HG02870 (cell line): ENCODE measurements around the gene UMOD.
"Not testable (repeated sequence)": the region's sequence is repeated elsewhere in the genome, so short reads cannot be mapped to it uniquely, and the experiment has no call there.

Source experiments
- ATAC-seq: cut with Tn5 transposase; IDR thresholded peaks from one replicate; pipeline ENCODE4 v1.9.1; 2021; ENCODE audit warnings: mild to moderate bottlenecking, moderate library complexity; ENCODE audit not compliant: unreplicated experiment

The UMOD gene

GRCh38 chr16:20323591-20324117 is 28.9 kb downstream of the UMOD start:
- ATAC-seq = no peak

DNA sequence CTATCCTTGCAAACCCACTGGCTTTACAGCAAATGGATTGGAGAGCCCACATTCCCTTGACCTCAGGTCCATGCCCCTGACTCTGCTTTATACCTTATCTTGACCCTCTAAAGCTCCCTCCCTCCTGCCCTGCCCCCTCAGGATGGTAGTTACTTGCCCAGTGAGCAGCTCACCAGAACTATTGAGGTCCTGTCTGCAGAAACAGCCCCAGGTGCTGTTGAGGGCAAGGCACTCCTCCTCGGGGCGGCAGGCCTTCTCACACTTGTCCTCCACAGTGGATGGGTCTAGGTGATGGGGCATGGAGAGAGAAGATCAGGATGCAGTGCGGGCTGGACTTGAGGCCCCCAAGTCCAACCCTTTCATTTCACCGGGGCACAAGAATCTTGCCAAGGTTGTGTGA is 29.8 kb downstream of the UMOD start:
- no peak for ATAC-seq

GRCh38 chr16:20321671-20322070 is 30.8 kb downstream of the UMOD start:
- ATAC-seq = no peak

DNA sequence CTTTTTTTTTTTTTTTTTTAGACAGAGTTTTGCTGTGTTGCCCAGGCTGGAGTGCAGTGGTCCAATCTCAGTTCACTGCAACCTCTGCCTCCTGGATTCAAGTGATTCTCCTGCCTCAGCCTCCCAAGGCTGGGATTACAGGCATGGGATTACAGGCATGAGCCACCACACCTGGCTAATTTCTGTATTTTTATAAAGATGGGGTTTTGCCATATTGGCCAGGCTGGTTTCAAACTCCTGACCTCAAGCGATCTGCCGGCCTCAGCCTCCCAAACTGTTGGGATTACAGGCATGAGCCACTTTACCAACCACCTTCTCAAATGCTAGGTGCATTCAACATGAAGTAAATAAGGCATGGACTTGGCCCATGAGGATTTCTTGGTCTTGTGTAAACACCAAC is 31.5 kb downstream of the UMOD start:
- ATAC-seq = not testable (repeated sequence)

DNA sequence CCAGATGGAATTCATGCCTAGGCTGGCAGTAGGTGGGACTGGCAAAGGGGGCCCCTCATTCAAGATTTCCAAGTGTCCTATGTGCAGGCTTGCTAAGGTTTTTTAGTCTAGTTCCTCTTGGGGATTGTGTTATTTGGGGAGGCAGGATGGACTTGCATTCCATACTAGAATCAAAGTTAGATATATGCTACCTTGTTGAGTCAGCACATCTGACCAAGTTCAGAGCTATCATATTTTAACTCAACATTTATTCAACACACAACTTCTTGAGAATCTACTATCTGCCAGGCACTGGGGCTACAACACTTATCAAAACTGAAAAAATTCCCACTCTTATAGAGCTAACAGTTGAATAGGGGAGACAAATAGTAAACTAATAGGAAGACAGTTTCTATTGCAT is 31.9 kb downstream of the UMOD start:
- ATAC-seq = no peak

GRCh38 chr16:20320178-20320577 is 32.3 kb downstream of the UMOD start:
- no peak for ATAC-seq

DNA sequence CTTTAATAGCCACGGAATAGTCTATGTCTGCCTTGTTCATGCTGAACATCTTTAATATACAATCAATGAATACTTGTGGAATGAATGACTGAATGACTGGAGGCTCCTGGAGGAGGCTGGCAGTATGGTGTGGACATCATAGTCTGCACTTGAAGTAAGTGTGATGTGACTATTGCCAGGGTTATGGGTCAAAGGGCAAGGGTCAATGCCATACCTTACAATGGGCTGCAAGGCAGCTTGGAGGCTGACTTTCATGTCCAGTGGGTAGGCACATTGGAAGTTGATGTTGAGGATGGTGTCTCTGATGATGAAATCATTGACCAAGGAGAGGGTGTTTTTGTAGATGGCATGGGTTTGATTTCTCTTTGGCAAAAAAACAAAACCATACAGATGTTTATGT is 33.1 kb downstream of the UMOD start:
- no peak for ATAC-seq

DNA sequence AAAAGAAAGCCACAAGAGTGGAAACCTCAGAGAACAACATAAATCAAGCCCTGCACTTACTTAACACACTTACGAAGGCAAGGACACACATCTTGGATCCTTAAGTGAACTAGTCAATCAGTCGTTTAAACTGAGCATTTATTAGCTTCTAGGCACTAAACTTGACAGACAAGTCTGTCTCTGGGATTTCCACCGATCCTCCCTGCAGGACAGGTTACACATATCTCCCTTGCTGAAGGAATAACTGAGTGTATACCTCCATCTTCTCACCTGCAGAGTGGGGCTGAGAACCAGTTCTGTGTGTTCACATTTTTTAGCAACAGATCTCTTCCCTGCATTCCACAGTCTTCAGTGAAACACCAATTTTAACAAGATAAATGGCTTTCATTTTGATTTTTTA is 34.1 kb downstream of the UMOD start:
- ATAC-seq = no peak

GRCh38 chr16:20318006-20318405 is 34.5 kb downstream of the UMOD start:
- no peak for ATAC-seq

GRCh38 chr16:20317117-20317516 is 35.4 kb downstream of the UMOD start:
- ATAC-seq = no peak

DNA sequence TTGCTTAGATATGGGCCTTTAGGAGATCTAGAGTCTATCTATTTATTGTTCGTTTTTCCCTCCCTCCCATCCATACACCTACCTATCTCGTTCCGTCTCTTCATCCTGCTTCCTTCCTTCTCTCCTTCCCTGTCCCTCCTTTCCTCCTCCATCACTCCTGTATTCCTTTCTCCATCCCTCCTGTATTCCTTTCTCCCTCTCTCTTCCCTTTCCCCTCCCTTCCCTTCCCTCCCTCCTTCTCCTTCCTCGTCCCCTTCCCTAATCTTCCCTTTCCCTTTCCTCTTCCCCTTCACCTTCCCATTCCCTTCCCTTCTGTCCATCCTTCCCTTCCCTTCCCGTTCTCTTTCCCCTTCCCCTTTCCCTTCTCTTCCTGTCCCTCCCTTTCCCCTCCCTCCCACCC is 35.8 kb downstream of the UMOD start:
- ATAC-seq = no peak

DNA sequence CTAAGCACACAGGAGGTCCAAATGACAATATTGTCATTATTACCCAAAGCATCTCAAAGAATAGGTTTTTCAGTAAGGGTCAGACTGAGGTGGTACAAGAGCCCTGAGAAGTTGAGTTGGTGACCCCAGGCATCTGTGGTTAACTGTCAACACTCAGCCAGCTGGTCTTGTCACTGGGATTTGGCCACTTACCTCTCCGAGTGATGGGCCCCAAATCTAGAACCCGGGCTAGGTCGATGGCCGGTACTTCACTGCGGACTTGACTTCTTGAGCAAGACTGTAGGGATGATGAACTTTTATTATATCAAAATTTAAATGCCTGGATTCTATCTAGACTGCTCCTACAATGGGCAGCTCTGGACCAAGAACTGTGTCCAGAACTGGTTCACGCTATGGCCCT is 36.8 kb downstream of the UMOD start:
- no peak for ATAC-seq

DNA sequence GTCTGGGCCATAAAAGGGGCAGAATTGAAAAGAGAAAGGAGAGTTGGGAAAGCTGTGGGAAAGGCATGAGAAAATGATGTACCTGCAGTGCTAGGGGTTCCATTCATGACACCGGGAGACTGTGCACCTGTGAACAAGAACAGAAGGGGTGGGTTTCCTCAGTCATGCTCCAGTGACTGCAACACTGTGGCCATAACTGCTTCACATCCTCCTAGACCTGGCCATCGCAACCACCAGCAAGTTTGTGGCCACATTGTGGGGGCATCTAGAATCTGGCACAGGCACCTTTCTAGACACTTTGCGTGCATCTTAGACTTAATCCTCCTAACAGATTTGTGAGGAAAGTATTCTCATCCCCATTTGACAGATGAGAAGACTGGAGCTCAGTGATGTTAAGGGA is 37.9 kb downstream of the UMOD start:
- no peak for ATAC-seq

GRCh38 chr16:20313741-20314140 is 38.8 kb downstream of the UMOD start:
- ATAC-seq = no peak

- ATAC-seq = not testable (repeated sequence)
Observed at GRCh38 chr16:20312536-20313095, 39.9 kb downstream of the UMOD start.

DNA sequence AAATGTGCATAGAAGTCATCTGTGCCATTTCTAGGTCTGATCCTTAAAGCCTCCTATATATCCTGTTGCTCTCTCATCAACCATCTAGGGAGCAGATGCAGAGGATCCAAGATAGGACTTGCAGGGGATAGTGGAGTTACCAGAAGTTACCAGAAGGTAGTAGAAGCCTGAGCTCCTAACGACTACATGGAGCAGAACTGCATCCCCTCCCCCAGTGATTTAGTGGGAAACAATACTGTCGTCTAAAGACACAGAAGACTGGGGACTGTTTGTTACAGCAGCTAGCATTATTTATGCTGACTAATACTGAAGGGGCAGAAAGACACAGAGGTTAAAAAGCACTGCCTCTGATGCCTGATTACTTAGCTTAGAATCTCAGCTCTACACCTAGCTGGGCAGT is 41.0 kb downstream of the UMOD start:
- ATAC-seq = no peak

- ATAC-seq = no peak
Observed at GRCh38 chr16:20310421-20311395, 41.8 kb downstream of the UMOD start.

DNA sequence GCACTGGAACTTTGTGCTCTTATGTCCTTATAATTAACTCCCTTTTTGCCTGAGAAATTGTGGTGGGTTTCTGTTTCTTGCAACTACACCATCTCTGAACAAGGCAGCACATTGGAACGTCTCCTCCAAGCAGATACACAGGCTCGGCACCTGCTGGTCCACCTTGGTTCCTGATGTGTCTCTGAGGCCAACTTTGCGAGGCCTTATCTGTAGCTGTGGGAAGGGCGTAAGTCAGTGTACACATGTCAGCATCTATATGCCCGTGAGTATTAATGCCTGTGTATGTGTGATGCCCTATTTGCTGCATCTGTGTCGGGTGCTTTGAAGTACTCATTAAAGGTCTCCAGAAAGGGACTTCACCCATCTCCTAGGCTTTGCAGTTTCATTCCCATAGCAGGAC is 42.7 kb downstream of the UMOD start:
- no peak for ATAC-seq

DNA sequence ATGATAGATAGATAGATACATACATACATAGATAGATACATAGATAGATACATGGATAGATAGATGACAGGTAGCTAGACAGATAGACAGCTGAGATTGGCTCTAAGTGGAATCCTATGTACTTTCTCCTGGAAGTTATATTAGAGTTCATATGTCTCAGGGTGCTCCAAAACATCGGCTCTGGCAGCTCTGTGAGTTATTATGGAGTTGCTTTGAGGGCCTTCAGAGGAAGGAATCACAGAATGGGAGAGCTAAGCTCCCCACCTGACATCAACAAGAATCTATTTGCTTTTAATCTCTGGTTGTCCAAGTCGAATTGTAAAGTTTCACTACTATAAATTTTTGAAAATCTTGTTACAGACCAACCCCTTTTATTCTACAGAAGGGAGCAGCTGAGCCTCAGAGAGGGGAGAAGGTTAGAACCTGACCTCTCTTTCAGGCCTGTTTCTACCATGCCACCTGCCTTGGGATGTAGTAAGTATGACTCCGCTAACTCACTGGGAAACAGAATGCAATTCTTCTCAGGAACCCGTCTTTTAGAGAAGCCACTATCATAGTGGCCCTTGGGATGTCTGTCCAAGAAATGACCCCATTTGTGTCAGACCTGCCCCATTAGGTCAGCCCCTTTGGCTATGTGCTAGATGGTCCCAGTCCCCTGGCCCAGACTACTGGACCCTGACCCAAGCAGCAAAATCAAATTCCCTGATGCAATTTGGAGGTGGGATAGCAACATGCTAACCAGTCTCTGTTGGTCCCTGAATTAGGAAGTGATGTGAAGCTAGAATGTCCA is 43.5 kb downstream of the UMOD start:
- ATAC-seq = no peak

GRCh38 chr16:20308266-20308665 is 44.2 kb downstream of the UMOD start:
- ATAC-seq = no peak

DNA sequence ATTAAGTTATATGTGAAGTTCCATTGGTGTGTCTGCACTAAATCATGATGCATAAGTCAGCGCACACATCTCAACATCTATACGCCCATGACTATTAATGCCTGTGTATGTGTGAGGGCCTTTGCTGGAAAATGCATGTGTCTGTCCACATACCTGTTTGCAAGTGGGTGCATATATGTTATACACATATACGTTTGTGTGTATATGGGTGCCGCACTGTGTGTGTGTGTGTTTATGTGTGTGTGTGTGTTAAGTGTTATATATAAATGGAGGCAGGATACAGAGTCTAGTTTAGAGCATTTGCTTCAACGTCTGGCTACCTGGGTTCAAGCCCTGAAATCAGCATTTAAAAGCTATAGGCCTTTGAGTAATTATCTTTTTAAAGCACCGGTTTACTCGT is 44.7 kb downstream of the UMOD start:
- ATAC-seq = no peak
